Stimulated activated CD8-positive, alpha-beta memory T cell treated with anti-CD3 and anti-CD28 coated beads, Interleukin-12 subunit alpha, Interleukin-12 subunit beta, amount 100 ng/mL, for 1 hour (primary cell): ENCODE data around the gene CRTC1.

Source experiments
- DNase-seq: peaks from one replicate; pipeline ENCODE4 v3.0.0-alpha.2; 2020; ENCODE audit warnings: low read depth

The CRTC1 gene

GRCh38 chr19:18683109-18683957, at the start of gene CRTC1:
CRTC1 (plus strand) TSS chr19:18683680; CDS start chr19:18683703, 23 bp downstream.
- peak; percentile 91 for DNase-seq

DNA sequence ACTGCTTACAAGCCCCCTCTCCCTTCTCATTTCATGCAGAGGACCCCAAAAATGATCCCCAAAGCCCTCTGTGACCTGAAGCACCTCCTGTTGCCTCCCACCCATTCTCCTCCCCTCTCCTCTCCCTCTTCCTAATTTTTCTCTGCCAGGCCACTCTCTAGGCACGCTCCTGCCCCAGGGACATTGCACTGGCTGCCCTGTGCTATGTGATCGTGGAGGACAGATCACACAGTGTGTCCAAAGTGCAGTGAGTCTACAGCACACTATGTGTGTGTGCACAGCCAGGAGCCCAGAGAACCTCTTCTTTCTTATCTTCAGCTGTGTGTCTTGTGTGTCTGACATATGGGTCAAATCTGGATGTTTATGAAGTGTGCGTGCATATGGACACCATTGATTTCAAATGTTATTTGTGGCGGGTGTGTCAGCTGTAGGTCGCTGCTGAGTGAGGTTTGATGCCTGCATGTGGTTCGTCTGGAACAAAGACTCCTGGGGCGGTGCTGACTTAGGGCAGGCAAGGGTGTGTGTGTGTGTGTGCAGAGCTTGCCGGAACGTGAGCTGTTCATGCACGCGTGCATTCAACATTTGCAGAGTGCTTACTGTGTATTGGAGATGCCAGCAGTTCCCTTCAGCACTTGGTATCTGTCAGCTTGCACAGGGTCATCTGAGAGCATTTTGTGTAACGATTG, 48.7 kb upstream of the CRTC1 start:
- no peak for DNase-seq

GRCh38 chr19:18635831-18636182, 47.7 kb upstream of the CRTC1 start:
- no peak for DNase-seq

- DNase-seq = peak; percentile 99
These were observed 47.1 kb upstream of the CRTC1 start for GRCh38 chr19:18636183-18636968.

DNA sequence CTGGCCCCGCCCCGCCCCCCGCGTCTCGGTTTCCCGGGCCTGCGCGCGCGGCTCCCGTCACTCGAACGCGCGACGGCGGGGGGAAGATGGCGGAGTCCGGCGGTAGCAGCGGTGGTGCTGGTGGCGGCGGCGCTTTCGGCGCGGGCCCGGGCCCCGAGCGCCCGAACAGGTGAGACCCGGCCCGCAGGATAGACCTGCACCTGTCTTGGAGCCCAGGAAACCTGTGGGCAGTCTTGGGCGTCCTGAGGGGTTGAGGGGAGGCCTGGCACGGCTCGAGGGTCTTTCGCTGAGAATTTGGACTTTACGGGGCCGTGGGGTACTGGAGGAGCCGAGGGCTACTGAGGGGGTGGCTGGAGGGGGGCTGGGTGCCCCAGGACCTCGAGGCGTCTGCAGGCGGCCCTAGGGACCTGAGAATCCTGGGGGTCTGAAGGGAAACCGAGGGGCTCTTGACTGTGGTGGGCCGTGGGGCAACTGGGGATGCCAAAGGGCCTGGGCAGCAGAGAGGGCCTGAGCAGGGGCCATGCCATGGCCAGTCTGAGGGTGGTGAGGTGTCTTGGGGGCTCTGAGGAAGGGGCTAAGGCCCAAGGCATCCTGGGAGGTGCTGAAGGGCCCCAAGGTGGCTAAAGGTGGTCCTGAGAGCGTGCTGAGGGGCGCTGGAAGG, 46.4 kb upstream of the CRTC1 start, which contains the start of gene KLHL26:
TSS of gene KLHL26 (plus strand) at position 60 of the 661 bp plus-strand sequence. CDS start at position 87, 27 bp downstream.
- no peak for DNase-seq

- no peak for DNase-seq
These were observed 45.5 kb upstream of the CRTC1 start for GRCh38 chr19:18637673-18638630.

- no peak for DNase-seq
These were observed 43.7 kb upstream of the CRTC1 start for GRCh38 chr19:18639706-18640243.

GRCh38 chr19:18644196-18645034, 39.1 kb upstream of the CRTC1 start:
- DNase-seq = no peak

DNA sequence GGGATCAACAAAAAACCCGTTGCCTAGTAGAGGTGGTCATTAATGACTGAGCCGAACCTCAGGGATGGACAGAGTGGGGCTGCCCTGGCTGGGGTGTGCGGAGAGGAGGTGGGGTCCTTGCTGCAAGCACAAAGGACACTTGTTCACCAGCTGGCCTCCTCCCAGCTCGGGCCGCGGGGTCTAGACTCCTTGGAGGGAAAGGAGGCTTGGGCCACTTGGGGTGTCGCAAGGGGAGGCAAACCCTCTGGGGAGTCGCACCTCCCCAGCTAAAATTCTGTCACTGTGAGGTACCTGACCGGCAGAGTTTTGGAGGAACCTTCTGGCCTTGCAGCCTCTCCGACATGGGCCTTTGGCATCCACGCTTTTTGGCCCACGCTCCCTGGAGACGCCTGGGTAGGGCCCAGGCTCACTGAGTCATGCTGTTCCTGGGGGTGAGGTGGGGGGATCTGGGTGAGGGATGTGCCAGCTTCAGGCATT, 38.4 kb upstream of the CRTC1 start:
- DNase-seq = no peak

GRCh38 chr19:18646535-18647370, 36.7 kb upstream of the CRTC1 start:
- DNase-seq = no peak

DNA sequence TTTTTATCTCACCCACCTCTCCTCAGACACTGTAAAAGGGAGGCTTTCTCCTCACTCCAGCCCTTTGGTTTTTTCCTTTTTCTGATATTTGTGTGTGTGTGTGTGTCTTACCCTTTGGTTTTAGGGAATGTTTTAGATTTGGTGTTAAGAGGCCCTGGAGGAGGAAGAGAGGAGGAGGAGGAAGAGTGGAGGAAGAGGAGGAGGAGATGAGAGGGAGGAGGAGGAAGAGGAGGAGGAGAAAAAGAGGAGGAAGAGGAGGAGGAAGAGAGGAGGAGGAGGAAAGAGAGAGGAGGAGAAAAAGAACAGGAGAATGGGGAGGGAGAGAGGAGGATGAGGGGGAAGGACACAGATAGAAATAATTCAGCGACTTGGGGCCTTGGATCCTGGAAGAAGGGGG, 36.1 kb upstream of the CRTC1 start:
- DNase-seq = no peak

GRCh38 chr19:18647807-18648206, 35.7 kb upstream of the CRTC1 start:
- DNase-seq = no peak

DNA sequence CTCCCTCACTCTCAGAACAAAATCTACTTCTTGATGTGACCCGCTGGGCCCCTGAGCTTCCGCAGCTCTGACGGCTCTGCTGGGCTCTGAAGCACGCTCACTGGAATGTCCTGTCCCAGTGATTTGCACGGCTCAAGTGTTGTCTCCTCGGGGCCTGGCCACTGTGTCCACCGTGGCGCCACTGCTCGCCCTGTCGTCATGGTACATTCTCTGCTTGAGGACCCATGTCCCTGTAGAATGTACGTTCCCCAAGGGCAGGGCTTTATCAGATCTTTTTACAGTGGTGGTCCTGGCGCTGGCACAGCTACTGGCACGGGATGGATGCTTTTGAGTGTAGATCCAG, 34.5 kb upstream of the CRTC1 start:
- DNase-seq = no peak

GRCh38 chr19:18649371-18650020, 34.0 kb upstream of the CRTC1 start:
- no peak for DNase-seq

DNA sequence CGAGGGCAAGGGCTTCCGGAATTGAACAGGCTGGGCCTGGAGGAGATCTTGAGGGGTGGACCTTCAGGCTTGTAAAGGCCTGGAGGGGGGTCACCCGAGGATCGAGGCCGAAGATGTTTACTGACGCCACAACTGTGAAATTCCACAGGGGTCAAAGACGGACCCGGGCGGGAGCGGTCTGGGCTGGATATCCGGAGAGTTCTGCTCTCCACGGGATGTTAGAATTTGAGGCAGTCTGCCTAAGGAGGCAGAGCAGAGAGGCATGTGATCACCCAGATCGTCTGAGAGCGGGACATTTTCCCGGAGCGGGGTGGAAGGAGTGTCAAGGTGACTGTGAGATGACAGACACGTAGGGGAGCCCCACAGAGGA, 33.5 kb upstream of the CRTC1 start:
- no peak for DNase-seq

- no peak for DNase-seq
These were observed 32.9 kb upstream of the CRTC1 start for GRCh38 chr19:18650468-18651041.

DNA sequence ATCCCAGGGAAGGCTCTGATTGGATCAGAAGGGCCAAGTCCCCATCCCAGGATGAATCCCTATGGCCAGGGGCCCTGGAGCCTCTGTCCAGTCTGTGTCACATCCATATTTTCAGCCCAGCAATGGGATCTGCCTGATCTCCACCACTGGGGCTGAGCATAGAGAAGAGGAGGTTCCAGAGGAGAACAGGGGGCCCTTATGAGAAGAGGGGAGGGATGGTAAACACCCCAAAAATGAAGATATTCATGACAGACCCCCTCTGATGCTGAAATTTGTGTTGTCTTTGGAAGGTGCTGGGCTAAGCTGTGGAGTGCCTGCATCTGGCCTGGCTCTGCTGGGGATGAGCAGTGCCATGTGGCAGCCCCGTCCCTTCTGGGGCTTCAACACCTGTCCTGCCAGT, 32.2 kb upstream of the CRTC1 start:
- no peak for DNase-seq

- no peak for DNase-seq
These were observed 31.7 kb upstream of the CRTC1 start for GRCh38 chr19:18651733-18652132.
